HepG2 (cell line): ENCODE data around the gene LURAP1L.

Experiments used
- EZH2 ChIP-seq: conservative IDR thresholded peaks from 2 replicates; pipeline ENCODE4 v1.6.1; 2012; ENCODE audit warnings: mild to moderate bottlenecking, low read depth, low read length, moderate library complexity
- FOXM1 ChIP-seq: sonication (generic); formaldehyde crosslinking; IDR thresholded peaks from 2 replicates; pipeline ENCODE4 v1.5.0; 2020; ENCODE audit warnings: missing genetic modification reagents
- HOXA7 ChIP-seq: sonication (generic); formaldehyde crosslinking; IDR thresholded peaks from 2 replicates; pipeline ENCODE4 v1.8.1; 2022; ENCODE audit warnings: mild to moderate bottlenecking, missing genetic modification reagents, moderate library complexity
- MXD4 ChIP-seq: IDR thresholded peaks from 2 replicates; pipeline ENCODE4 v1.6.1; 2016; ENCODE audit warnings: mild to moderate bottlenecking, missing biosample characterization, missing genetic modification reagents
- PHF8 ChIP-seq: sonication (generic); formaldehyde crosslinking; IDR thresholded peaks from 2 replicates; pipeline ENCODE4 v1.5.0; 2020; ENCODE audit warnings: missing genetic modification reagents
- ZBTB1 ChIP-seq: sonication (generic); formaldehyde crosslinking; IDR thresholded peaks from 2 replicates; pipeline ENCODE4 v1.4.0; 2020; ENCODE audit warnings: missing genetic modification reagents, borderline replicate concordance
- ZC3H4 ChIP-seq: sonication (generic); formaldehyde crosslinking; IDR thresholded peaks from 2 replicates; pipeline ENCODE4 v1.4.0; 2020; ENCODE audit warnings: missing genetic modification reagents, borderline replicate concordance
- ZNF224 ChIP-seq: sonication (generic); formaldehyde crosslinking; IDR thresholded peaks from 2 replicates; pipeline ENCODE4 v1.5.0; 2020; ENCODE audit warnings: mild to moderate bottlenecking, missing genetic modification reagents
- ZNF777 ChIP-seq: sonication (generic); formaldehyde crosslinking; IDR thresholded peaks from 2 replicates; pipeline ENCODE4 v1.4.0; 2020; ENCODE audit warnings: missing genetic modification reagents
- TF ChIP-seq, protein P1 (sequence below): sonication (generic); formaldehyde crosslinking; IDR thresholded peaks from 2 replicates; pipeline ENCODE4 v1.4.0; 2020; ENCODE audit warnings: low read depth, missing genetic modification reagents
- TF ChIP-seq, protein P2 (sequence below): sonication (generic); formaldehyde crosslinking; IDR thresholded peaks from 2 replicates; pipeline ENCODE4 v1.4.0; 2020; ENCODE audit warnings: low read depth, mild to moderate bottlenecking, missing genetic modification reagents
- TF ChIP-seq, protein P3 (sequence below): sonication (generic); formaldehyde crosslinking; IDR thresholded peaks from 2 replicates; pipeline ENCODE4 v1.5.0; 2020; ENCODE audit warnings: mild to moderate bottlenecking, missing genetic modification reagents, moderate library complexity

DNA sequence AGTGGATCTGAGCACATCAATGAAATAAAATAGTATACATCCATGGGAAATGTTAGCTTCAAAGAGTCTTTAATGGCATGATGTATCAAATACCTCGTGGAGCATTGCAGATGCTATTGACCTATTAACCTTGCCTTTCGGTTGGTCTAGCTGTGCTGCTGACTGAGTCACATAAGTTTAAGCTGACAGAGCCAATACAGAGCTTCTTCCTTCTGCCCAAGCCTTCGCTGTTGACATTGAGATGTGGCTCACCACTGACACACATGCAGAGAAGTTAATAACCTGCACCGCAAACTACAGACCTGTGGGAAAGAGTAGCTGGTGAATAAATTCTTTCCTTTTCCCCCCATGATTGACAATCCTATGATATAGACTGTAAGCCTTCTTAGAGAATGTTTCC is 78.2 kb downstream of the LURAP1L start:
- TF ChIP-seq, protein P1, sequence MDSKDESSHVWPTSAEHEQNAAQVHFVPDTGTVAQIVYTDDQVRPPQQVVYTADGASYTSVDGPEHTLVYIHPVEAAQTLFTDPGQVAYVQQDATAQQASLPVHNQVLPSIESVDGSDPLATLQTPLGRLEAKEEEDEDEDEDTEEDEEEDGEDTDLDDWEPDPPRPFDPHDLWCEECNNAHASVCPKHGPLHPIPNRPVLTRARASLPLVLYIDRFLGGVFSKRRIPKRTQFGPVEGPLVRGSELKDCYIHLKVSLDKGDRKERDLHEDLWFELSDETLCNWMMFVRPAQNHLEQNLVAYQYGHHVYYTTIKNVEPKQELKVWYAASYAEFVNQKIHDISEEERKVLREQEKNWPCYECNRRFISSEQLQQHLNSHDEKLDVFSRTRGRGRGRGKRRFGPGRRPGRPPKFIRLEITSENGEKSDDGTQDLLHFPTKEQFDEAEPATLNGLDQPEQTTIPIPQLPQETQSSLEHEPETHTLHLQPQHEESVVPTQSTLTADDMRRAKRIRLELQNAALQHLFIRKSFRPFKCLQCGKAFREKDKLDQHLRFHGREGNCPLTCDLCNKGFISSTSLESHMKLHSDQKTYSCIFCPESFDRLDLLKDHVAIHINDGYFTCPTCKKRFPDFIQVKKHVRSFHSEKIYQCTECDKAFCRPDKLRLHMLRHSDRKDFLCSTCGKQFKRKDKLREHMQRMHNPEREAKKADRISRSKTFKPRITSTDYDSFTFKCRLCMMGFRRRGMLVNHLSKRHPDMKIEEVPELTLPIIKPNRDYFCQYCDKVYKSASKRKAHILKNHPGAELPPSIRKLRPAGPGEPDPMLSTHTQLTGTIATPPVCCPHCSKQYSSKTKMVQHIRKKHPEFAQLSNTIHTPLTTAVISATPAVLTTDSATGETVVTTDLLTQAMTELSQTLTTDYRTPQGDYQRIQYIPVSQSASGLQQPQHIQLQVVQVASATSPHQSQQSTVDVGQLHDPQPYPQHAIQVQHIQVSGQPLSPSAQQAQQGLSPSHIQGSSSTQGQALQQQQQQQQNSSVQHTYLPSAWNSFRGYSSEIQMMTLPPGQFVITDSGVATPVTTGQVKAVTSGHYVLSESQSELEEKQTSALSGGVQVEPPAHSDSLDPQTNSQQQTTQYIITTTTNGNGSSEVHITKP, result no peak
- TF ChIP-seq ZNF777 (no peak), MXD4 (no peak), HOXA7 (CRISPR knock-in tag) (no peak), EZH2 (no peak), PHF8 (CRISPR knock-in tag) (no peak), ZNF224 (CRISPR knock-in tag) (no peak), FOXM1 (no peak), ZC3H4 (CRISPR knock-in tag) (no peak), ZBTB1 (no peak)
- TF ChIP-seq, protein P2, sequence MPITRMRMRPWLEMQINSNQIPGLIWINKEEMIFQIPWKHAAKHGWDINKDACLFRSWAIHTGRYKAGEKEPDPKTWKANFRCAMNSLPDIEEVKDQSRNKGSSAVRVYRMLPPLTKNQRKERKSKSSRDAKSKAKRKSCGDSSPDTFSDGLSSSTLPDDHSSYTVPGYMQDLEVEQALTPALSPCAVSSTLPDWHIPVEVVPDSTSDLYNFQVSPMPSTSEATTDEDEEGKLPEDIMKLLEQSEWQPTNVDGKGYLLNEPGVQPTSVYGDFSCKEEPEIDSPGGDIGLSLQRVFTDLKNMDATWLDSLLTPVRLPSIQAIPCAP (CRISPR knock-in tag), result no peak
- TF ChIP-seq, protein P3, sequence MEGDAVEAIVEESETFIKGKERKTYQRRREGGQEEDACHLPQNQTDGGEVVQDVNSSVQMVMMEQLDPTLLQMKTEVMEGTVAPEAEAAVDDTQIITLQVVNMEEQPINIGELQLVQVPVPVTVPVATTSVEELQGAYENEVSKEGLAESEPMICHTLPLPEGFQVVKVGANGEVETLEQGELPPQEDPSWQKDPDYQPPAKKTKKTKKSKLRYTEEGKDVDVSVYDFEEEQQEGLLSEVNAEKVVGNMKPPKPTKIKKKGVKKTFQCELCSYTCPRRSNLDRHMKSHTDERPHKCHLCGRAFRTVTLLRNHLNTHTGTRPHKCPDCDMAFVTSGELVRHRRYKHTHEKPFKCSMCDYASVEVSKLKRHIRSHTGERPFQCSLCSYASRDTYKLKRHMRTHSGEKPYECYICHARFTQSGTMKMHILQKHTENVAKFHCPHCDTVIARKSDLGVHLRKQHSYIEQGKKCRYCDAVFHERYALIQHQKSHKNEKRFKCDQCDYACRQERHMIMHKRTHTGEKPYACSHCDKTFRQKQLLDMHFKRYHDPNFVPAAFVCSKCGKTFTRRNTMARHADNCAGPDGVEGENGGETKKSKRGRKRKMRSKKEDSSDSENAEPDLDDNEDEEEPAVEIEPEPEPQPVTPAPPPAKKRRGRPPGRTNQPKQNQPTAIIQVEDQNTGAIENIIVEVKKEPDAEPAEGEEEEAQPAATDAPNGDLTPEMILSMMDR (CRISPR knock-in tag), result no peak
